Fibroblast of lung (primary cell): Measurements from ENCODE around the gene PILRB. TPM values are rescaled to one million over a fixed set of nuclear protein-coding genes. Genes with fewer than 3 reads are reported as not detected.
A peak's percentile ranks its signal among the peaks of the same experiment; 100 is the strongest.
"Not testable (repeated sequence)": the region's sequence is repeated elsewhere in the genome, so short reads cannot be mapped to it uniquely, and the experiment has no call there.

Source experiments
- DNase-seq, 2 donors: peaks; one replicate each; pipeline versions ENCODE4 v3.0.0 to v3.0.0-alpha.2; 2010; ENCODE audit warnings: low read depth in 2 of 2
- H2AFZ ChIP-seq: 2 replicates; pipeline ENCODE4 v1.5.1; 2012; ENCODE audit warnings: low read length, control low read depth, inconsistent platforms
- H3K27ac ChIP-seq: 2 replicates; pipeline ENCODE4 v1.5.1; 2011; ENCODE audit warnings: low read length, control low read depth; ENCODE audit not compliant: insufficient read depth
- H3K27me3 ChIP-seq: 2 replicates; pipeline ENCODE4 v1.5.1; 2011; ENCODE audit warnings: mild to moderate bottlenecking, low read length; ENCODE audit not compliant: control insufficient read depth, insufficient read depth
- H3K36me3 ChIP-seq: 2 replicates; pipeline ENCODE4 v1.5.1; 2011; ENCODE audit warnings: low read length; ENCODE audit not compliant: control insufficient read depth, insufficient read depth
- H3K4me1 ChIP-seq: 2 replicates; pipeline ENCODE4 v1.5.1; 2011; ENCODE audit warnings: low read length; ENCODE audit not compliant: control insufficient read depth, insufficient read depth; ENCODE audit errors: extremely low read depth
- H3K4me2 ChIP-seq: 2 replicates; pipeline ENCODE4 v1.5.1; 2011; ENCODE audit warnings: low read length, control low read depth; ENCODE audit not compliant: insufficient read depth; ENCODE audit errors: extremely low read depth
- H3K4me3 ChIP-seq, 4 experiments: fragments of 200-600 bp in 1 of 4; sonication (generic) in 1 of 4; replicated peaks in 1 of 4; 2 replicates each; pipeline ENCODE4 v1.5.1; 2011 to 2016; ENCODE audit warnings: low read length in 4 of 4, low read depth in 3 of 4, mild to moderate bottlenecking in 3 of 4, control low read depth in 2 of 4, inconsistent platforms in 1 of 4, mixed read lengths in 1 of 4; ENCODE audit not compliant: insufficient read depth in 1 of 4; ENCODE audit errors: control extremely low read depth in 1 of 4
- H3K79me2 ChIP-seq: 2 replicates; pipeline ENCODE4 v1.5.1; 2012; ENCODE audit warnings: mild to moderate bottlenecking, low read length, inconsistent platforms; ENCODE audit not compliant: control insufficient read depth, insufficient read depth
- H3K9ac ChIP-seq: 2 replicates; pipeline ENCODE4 v1.5.1; 2011; ENCODE audit warnings: mild to moderate bottlenecking, low read length, control low read depth; ENCODE audit not compliant: insufficient read depth
- H3K9me3 ChIP-seq: 2 replicates; pipeline ENCODE4 v1.5.1; 2012; ENCODE audit warnings: low read depth, low read length; ENCODE audit not compliant: control insufficient read depth, insufficient read depth
- H4K20me1 ChIP-seq: 2 replicates; pipeline ENCODE4 v1.5.1; 2011; ENCODE audit warnings: low read length; ENCODE audit not compliant: control insufficient read depth, insufficient read depth; ENCODE audit errors: extremely low read depth
- CTCF ChIP-seq, 2 donors: IDR thresholded peaks in 1 of 2; conservative IDR thresholded peaks in 1 of 2; 1 replicate in 1 of 2; 2 replicates in 1 of 2; pipeline ENCODE4 v1.5.1; 2011 to 2012; ENCODE audit warnings: low read length in 2 of 2, control low read depth in 1 of 2, inconsistent platforms in 1 of 2, low read depth in 1 of 2, mild to moderate bottlenecking in 1 of 2
- polyA plus RNA-seq, 2 donors: library from polyadenylated mRNA; depleted of rRNA in 1 of 2; stranded (reverse) in 1 of 2; unstranded in 1 of 2; fragments of >200 nt; gene quantifications; 2 replicates each; pipeline ENCODE4 v1.2.1, GENCODE V29; 2011 to 2012; ENCODE audit warnings: missing spikeins in 1 of 2
- total RNA-seq: library from RNA; depleted of rRNA; stranded (reverse); fragments of >200 nt; gene quantifications from 2 replicates; pipeline ENCODE4 v1.2.1, GENCODE V29; 2014

Gene PILRB
- total and polyA plus RNA-seq, 2 donors (not counting 1 experiment from before 2014, with no cell fraction given), result 4.3 to 6.5 TPM

GRCh38 chr7:100344124-100344559 lies 13.8 kb upstream of the PILRB start:
- H3K9me3 ChIP-seq, H3K4me3 ChIP-seq, H4K20me1 ChIP-seq, H3K79me2 ChIP-seq, H3K27ac ChIP-seq, DNase-seq, H3K4me1 ChIP-seq, H3K27me3 ChIP-seq, H3K4me2 ChIP-seq, H3K9ac ChIP-seq, H2AFZ ChIP-seq, H3K36me3 ChIP-seq: not testable (repeated sequence)
- TF ChIP-seq CTCF (conservative IDR thresholded peaks at IDR 0.05 in 1 of 2, IDR thresholded peaks at IDR 0.05 in 1 of 2; ENCODE audit: low read depth in 1 of 2, low read length in 2 of 2), result peak; percentile 29 to 33

- not testable (repeated sequence) for H3K9me3 ChIP-seq, H3K4me3 ChIP-seq, H3K4me1 ChIP-seq, H3K27me3 ChIP-seq, H3K9ac ChIP-seq, H3K79me2 ChIP-seq, H2AFZ ChIP-seq, H3K4me2 ChIP-seq, H4K20me1 ChIP-seq
- Histone ChIP-seq H3K27ac (peak overlapping the region; percentile 61), H3K36me3 (peaks cover 12% of the 10 kb centered on the region)
- peak; percentile 58 to 79 for DNase-seq
- TF ChIP-seq CTCF (conservative IDR thresholded peaks at IDR 0.05 in 1 of 2, IDR thresholded peaks at IDR 0.05 in 1 of 2; ENCODE audit: low read depth in 1 of 2, low read length in 2 of 2), result peak; percentile 23 to 29
Observed at GRCh38 chr7:100344560-100345287, 13.2 kb upstream of the PILRB start.

GRCh38 chr7:100345288-100345672 lies 12.6 kb upstream of the PILRB start:
- not testable (repeated sequence) for H3K4me2 ChIP-seq, H3K9ac ChIP-seq, H3K27ac ChIP-seq, H2AFZ ChIP-seq, H3K4me3 ChIP-seq, H3K27me3 ChIP-seq, H4K20me1 ChIP-seq, H3K4me1 ChIP-seq, H3K79me2 ChIP-seq, H3K9me3 ChIP-seq
- H3K36me3 ChIP-seq, result peaks cover 15% of the 10 kb centered on the region
- DNase-seq, result peak; percentile 32 to 63
- peak; percentile 16 to 50 for TF ChIP-seq CTCF (conservative IDR thresholded peaks at IDR 0.05 in 1 of 2, IDR thresholded peaks at IDR 0.05 in 1 of 2; ENCODE audit: low read depth in 1 of 2, low read length in 2 of 2)
